Femur (tissue), 1 donor: ENCODE measurements around the gene DSG4.

Experiments used
- DNase-seq: peaks from one replicate; pipeline ENCODE4 v3.0.0-alpha.2; 2017

The DSG4 gene

DNA sequence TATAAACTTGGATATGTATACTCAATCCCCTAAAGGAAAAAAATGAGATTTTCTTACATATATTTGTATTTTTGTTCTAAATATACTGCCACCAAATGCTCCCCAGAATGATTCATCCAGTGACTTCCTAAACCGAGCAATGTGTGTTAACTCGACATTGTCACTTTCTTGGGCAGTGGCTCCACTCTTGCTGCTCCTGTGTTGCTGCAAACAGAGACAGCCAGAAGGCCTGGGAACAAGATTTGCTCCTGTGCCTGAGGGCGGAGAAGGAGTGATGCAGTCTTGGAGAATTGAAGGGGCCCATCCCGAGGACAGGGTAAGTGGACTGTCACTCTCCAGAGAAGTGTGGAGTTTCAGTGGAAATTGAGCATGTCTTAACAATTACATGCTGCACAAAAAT, 32.7 kb downstream of the DSG4 start:
- DNase-seq, result no peak

DNA sequence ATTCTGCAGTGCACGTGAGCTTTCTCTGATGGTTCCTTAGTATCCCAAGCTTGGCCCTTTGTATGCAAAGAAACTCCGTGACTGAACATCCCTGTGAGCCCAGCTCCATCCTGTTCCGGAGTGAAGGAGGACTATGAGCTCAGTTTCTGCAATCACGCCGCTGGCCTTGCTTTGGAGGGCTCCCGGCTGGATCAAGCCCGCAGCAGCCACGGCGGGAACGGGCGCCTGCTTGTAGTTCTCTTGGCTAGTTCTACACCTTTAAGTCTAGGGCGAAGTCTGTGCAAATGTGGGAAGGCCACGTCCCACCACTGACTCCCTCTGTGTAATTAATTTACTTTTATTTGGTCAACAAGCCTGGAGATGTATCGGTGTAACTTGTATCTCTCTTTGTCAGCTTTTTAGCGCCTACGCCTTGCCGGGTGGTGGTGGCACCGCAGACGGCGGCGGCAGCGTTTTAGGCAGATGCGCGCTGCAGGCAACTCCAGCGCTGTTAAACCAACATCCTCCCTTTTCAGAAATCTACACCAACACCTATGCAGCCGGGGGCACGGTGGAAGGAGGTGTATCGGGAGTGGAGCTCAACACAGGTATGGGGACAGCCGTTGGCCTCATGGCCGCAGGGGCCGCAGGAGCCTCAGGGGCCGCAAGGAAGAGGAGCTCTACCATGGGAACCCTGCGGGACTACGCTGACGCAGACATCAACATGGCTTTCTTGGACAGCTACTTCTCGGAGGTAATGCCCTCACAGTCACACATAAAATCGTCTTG, 34.3 kb downstream of the DSG4 start:
- DNase-seq, result no peak

GRCh38 chr18:31413137-31413536, 36.6 kb downstream of the DSG4 start:
- no peak for DNase-seq

GRCh38 chr18:31417850-31418249, 41.3 kb downstream of the DSG4 start:
- no peak for DNase-seq

- no peak for DNase-seq
These were observed 42.9 kb downstream of the DSG4 start for GRCh38 chr18:31419457-31419932.

DNA sequence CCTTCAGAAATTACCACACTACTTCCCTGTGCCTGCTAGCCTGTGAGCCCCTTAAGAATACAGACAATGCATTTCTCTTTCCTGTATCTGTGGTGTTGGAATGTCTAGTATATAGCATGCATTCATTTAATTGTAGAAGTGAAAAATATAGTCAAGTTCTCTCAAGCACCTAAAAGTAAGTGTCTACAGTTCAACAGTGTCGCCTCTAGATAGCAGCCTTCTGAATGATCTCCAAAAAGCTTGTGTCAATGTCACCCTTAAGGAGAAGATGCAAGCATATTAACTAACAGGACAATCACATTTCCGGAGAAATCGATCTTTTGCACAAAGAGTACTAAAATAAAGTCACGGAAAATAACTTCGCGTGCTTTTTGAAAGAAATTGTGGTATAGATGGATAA, 43.5 kb downstream of the DSG4 start:
- no peak for DNase-seq

DNA sequence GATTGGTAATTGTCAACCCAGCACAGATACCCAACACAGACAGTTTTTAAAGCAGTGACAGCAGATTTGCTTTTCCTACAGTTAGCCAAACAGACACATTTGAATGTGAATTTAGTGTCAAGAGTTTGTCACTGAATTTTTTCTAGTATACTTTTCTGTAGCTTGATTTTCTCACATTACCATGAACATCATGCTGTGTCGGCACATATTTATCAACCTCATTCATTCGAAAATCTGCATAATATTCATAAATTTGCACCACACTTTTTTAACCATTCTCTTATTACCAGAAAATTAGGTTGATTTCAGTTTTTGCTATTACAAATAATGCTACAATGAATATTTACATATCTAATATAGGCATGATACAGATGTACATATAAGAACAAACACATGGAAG, 43.9 kb downstream of the DSG4 start:
- no peak for DNase-seq

- DNase-seq, result no peak
These were observed 47.9 kb downstream of the DSG4 start for GRCh38 chr18:31424383-31424988.

GRCh38 chr18:31426021-31426420, 49.4 kb downstream of the DSG4 start:
- no peak for DNase-seq

GRCh38 chr18:31426871-31427406, 50.4 kb downstream of the DSG4 start:
- no peak for DNase-seq

DNA sequence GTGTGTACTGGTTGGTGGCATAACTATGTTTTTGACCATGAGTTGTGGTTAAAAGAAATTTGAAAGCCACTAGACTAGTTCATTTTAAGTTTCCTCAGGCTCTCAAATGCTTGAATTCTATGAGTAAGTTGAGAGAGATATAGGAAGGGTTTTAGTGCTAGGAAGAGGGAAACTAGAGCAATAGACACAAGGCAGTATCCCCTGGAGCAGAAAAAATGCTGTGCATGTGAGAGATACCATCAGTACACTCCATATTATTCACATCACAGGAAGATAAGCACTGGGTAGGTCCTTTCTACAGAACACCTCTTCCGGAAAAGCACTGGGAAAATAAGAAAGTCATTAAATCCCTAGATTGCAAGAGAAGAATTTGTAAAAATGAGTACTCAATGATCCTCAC, 51.6 kb downstream of the DSG4 start:
- no peak for DNase-seq

DNA sequence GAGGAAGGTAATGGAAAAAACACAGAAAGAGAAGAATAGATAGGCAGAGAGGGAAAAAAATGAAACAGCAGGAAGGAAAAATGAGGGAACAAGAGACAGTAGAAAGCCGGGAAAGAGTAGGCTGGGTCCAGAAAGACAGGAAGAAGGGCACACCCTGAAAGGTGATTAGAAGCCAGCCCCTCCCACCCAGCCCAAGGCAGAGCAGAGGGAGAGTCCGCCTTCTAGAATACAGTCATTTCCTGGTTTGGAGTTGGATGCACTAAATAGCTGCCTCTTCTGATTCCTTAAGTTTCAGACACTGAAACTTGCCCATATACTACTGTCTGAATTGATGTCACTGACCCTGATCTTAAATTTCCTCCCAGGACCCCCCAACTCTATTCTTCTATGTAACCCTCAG, 53.0 kb downstream of the DSG4 start:
- no peak for DNase-seq

DNA sequence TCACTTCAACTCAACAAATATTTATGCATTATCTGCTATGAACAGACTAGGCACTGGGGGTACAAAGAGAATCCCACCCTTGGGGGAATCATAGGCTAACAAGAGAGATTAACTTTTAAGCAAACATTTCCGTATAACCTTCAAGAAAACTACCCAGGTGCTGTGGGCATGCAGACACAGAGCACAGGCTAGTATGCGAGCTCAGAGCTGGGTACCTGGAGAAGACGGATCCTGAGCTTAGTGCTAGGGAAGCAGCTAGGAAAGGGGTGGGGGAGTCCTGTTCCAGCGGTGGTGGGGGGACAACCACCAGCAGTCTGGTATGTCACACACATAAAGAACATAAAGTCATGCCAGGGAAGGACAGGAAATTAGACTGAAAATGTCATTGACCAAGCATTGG, 53.5 kb downstream of the DSG4 start:
- DNase-seq, result no peak

DNA sequence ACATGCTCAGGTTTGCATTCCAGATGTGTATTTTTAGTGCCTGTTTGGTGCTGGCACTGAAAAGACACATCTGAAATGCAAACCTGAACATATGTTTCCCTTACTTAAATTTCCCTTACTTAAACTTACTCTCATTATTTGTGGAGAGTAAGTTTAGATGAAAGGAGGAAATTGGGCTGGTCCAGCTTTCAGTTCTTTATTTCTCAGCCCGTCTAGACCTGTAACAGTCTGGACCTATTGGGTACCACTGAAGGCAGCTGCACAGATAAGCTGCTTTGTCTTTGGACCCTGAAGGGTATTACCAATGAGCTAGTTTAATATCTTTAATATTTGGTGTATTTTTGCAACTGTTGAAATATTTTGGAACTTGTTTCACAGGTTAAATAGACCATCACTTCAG, 54.0 kb downstream of the DSG4 start:
- no peak for DNase-seq

GRCh38 chr18:31432316-31432715, 55.7 kb downstream of the DSG4 start:
- no peak for DNase-seq

GRCh38 chr18:31436825-31437224, 60.2 kb downstream of the DSG4 start:
- no peak for DNase-seq

- DNase-seq, result no peak
These were observed 61.8 kb downstream of the DSG4 start for GRCh38 chr18:31438402-31438801.

GRCh38 chr18:31439807-31440325, 63.3 kb downstream of the DSG4 start:
- no peak for DNase-seq

DNA sequence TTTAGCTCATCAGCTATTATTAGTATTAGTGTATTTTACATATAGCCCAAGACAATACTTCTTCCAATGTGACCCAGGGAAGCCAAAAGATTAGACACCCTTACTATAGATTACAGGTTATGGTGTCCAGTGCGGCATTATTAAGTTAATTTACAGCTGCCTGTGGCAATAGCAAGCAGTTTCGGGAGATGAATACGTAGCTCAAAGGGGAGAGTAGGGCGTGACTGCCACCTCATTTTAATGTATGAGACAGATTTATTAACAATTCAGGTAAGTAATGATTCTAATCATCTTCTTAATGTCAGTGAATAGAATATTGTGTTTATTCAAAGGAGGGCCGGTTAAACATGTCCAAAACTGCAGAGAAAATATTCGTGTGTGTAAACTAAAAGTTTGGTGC, 64.2 kb downstream of the DSG4 start:
- DNase-seq, result no peak

- DNase-seq, result no peak
These were observed 64.9 kb downstream of the DSG4 start for GRCh38 chr18:31441493-31441892.

GRCh38 chr18:31444142-31444541, 67.6 kb downstream of the DSG4 start:
- no peak for DNase-seq

DNA sequence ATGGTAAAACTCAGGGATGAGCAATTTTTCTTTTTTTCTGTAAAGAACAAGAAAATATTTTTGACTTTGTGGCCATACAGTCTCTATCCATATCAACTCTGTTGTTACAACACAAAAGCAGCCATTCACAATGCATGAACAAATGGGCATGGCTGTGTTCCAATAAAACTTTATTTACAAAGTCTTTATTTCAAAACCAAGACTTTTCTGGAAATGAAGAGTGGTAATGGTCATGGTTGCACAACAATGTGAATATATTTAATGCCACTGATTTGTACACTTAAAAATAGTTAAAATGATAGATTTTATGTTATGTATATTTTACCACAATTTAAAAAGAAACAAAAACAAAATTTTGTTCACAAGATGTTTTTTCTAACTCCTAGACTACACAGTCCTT, 69.3 kb downstream of the DSG4 start:
- no peak for DNase-seq

DNA sequence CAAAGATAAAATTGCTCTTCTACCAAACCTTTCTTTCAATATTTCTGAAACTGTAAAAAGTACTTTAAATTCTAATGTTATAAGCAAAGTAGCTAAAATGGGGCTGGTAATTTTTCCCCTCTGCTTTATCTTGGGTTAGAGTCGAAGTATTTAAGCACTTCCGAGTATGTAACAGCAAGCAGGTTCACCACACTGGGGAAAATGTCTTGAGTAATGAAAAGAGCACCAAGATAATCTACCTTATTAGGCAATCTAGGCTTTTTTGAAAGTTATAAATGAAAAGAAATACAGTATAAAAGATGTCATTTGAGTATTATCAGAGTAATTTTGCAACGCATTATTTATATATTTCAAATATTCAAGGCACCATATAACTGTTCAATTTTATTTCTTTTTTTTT, 70.3 kb downstream of the DSG4 start:
- DNase-seq, result no peak

GRCh38 chr18:31447530-31448191, 71.1 kb downstream of the DSG4 start, which contains the start of gene DSG3:
Gene DSG3, plus strand, starts transcription at chr18:31447741. Its CDS starts 137 bp downstream, at chr18:31447878.
- no peak for DNase-seq
